Keratinocyte (primary cell): Measurements from ENCODE around the gene ZFAND5.

Source experiments
- CTCF ChIP-seq, 3 experiments: IDR thresholded peaks in 1 of 3; conservative IDR thresholded peaks in 1 of 3; optimal IDR thresholded peaks in 1 of 3; 2 replicates in 2 of 3; 3 replicates in 1 of 3; pipeline versions ENCODE3 to v1.5.1; 2011; ENCODE audit warnings: low read length in 3 of 3, mild to moderate bottlenecking in 3 of 3, moderate library complexity in 2 of 3, control low read depth in 1 of 3, inconsistent platforms in 1 of 3; ENCODE audit not compliant: insufficient read depth in 2 of 3; ENCODE audit errors: extremely low read depth in 1 of 3
- EZH2 ChIP-seq: IDR thresholded peaks from one replicate; pipeline ENCODE4 v1.6.1; 2012; ENCODE audit warnings: inconsistent platforms, mild to moderate bottlenecking, low read length, moderate library complexity

DNA sequence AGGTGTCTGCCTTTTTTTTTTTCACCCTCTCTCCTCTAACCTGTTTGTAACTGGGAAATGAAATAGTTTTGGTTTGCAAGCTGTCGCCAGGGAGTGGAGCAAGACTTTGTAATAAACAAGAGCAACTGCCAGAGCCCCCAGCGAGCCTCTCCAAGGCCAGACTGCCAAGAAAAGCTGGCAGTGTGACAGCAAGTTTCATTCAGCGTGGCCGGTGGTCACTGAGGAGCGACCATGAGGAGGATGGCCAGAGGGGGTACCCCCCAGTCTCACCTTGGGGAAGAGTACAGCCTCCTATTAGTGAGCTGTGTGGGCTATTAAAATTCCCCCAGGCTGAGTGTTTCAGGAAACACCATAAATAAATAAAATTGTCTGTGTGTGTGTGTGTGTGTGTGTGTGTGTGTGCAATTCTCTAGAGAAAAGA lies 49.9 kb downstream of the ZFAND5 start:
- TF ChIP-seq CTCF (optimal IDR thresholded peaks at IDR 0.05 in 1 of 3, IDR thresholded peaks at IDR 0.05 in 1 of 3, conservative IDR thresholded peaks at IDR 0.05 in 1 of 3; ENCODE audit: extremely low read depth in 1 of 3, insufficient read depth in 2 of 3, low read length in 3 of 3) = no peak
- no peak for TF ChIP-seq EZH2
